NCI-H345 (cell line): ENCODE measurements around the gene PAX8.

ENCODE experiments used
- DNase-seq: peaks from one replicate; lab custom pipeline; 2025; lab: John Stamatoyannopoulos, UW

PAX8 gene

GRCh38 chr2:113220970-113221708, 57.6 kb downstream of the PAX8 start:
- DNase-seq: no peak

- peak; percentile 30 for DNase-seq
These were observed 58.7 kb downstream of the PAX8 start for GRCh38 chr2:113219889-113220641.

GRCh38 chr2:113219525-113219888, 59.2 kb downstream of the PAX8 start:
- DNase-seq: no peak

- no peak for DNase-seq
These were observed 59.7 kb downstream of the PAX8 start for GRCh38 chr2:113219092-113219441.

- DNase-seq: no peak
These were observed 60.2 kb downstream of the PAX8 start for GRCh38 chr2:113218283-113219091.

- no peak for DNase-seq
These were observed 61.1 kb downstream of the PAX8 start for GRCh38 chr2:113217455-113218282.

GRCh38 chr2:113216891-113217454, 61.7 kb downstream of the PAX8 start:
- no peak for DNase-seq

- DNase-seq: no peak
These were observed 62.4 kb downstream of the PAX8 start for GRCh38 chr2:113216321-113216720.

GRCh38 chr2:113215056-113215455, 63.7 kb downstream of the PAX8 start:
- DNase-seq: no peak

- DNase-seq: no peak
These were observed 64.6 kb downstream of the PAX8 start for GRCh38 chr2:113214141-113214540.

GRCh38 chr2:113213061-113213930, 65.4 kb downstream of the PAX8 start:
- no peak for DNase-seq

GRCh38 chr2:113212245-113213060, 66.3 kb downstream of the PAX8 start:
- DNase-seq: peak; percentile 26

GRCh38 chr2:113211226-113212105, 67.3 kb downstream of the PAX8 start:
- DNase-seq: no peak

- no peak for DNase-seq
These were observed 69.0 kb downstream of the PAX8 start for GRCh38 chr2:113209646-113210171.

- no peak for DNase-seq
These were observed 69.6 kb downstream of the PAX8 start for GRCh38 chr2:113209011-113209645.

GRCh38 chr2:113208396-113208795, 70.3 kb downstream of the PAX8 start:
- no peak for DNase-seq

- DNase-seq: no peak
These were observed 71.7 kb downstream of the PAX8 start for GRCh38 chr2:113207021-113207420.

GRCh38 chr2:113206251-113206650, 72.5 kb downstream of the PAX8 start:
- no peak for DNase-seq
